HepG2 (cell line): ENCODE measurements around the gene ALX3. TPM values are rescaled to one million over a fixed set of nuclear protein-coding genes. Genes with fewer than 3 reads are reported as not detected.

ENCODE experiments used
- ATAC-seq: fragments of 200-7000 bp; cut with Tn5 transposase; 3 replicates; pipeline ENCODE4 v1.9.1; 2020; ENCODE audit warnings: mild to moderate bottlenecking, moderate library complexity
- BruUV-seq: library from RNA; stranded (reverse); fragments of 400-500 nt; replicated peaks from 2 replicates; lab custom pipeline; 2021; lab: Mats Ljungman, UMichigan
- CTCF ChIA-PET: fragments of 300-600 bp; formaldehyde crosslinking; extraction: SDS; loops from one replicate; lab custom pipeline; 2021; ENCODE audit warnings: low total read pairs, inconsistent platforms, low intra/inter-chr PET ratio; lab: Yijun Ruan, JAX
- POLR2A ChIA-PET: fragments of 350-600 bp; sonication (Branson Sonifier 250); formaldehyde crosslinking; loops from one replicate; lab custom pipeline; 2020; ENCODE audit warnings: antibody characterized with exemption, inconsistent platforms; lab: Yijun Ruan, JAX
- DNase-seq: peaks from one replicate; pipeline ENCODE4 v3.0.0-alpha.2; 2015; ENCODE audit warnings: low spot score
- FAIRE-seq: peaks from 3 replicates; lab custom pipeline; 2011; peaks lifted over from hg19 to GRCh38; lab: Jason Lieb, UNC
- H2AFZ ChIP-seq: one replicate; pipeline ENCODE4 v1.6.1; 2011; ENCODE audit warnings: low read length, inconsistent platforms
- H3K27ac ChIP-seq: fragments of 300-600 bp; 3 replicates; pipeline ENCODE4 v1.8.0; 2011; ENCODE audit warnings: mixed run types, mild to moderate bottlenecking, mixed read lengths, low read length, inconsistent platforms; ENCODE audit not compliant: insufficient read depth; ENCODE audit errors: extremely low read length
- H3K27me3 ChIP-seq, 2 experiments: fragments of 200-600 bp in 1 of 2; 2 replicates in 1 of 2; 3 replicates in 1 of 2; pipeline versions ENCODE4 v1.6.0 to v1.8.0; 2011; ENCODE audit warnings: low read length in 2 of 2, mild to moderate bottlenecking in 2 of 2, moderate library complexity in 2 of 2, inconsistent platforms in 1 of 2; ENCODE audit not compliant: insufficient read depth in 2 of 2, control insufficient read depth in 1 of 2
- H3K36me3 ChIP-seq, 2 experiments: fragments of 200-600 bp in 1 of 2; replicated peaks in 1 of 2; 2 replicates in 1 of 2; 3 replicates in 1 of 2; pipeline versions ENCODE4 v1.5.1 to v1.8.0; 2011; ENCODE audit warnings: low read length in 2 of 2, inconsistent platforms in 1 of 2; ENCODE audit not compliant: insufficient read depth in 2 of 2, control insufficient read depth in 1 of 2
- H3K4me1 ChIP-seq: 2 replicates; pipeline ENCODE4 v1.5.1; 2012; ENCODE audit warnings: low read length, inconsistent platforms; ENCODE audit not compliant: insufficient read depth
- H3K4me2 ChIP-seq: 2 replicates; pipeline ENCODE4 v1.6.0; 2011; ENCODE audit warnings: low read depth, low read length, inconsistent platforms
- H3K4me3 ChIP-seq, 3 experiments: fragments of 200-600 bp in 1 of 3; sonication (generic), shearing (Covaris generic) in 1 of 3; replicated peaks in 1 of 3; 2 replicates each; pipeline ENCODE4 v1.5.1; 2011 to 2016; ENCODE audit warnings: low read length in 3 of 3, inconsistent platforms in 2 of 3, low read depth in 2 of 3, mild to moderate bottlenecking in 2 of 3, control low read depth in 1 of 3, mixed read lengths in 1 of 3; ENCODE audit not compliant: insufficient read depth in 1 of 3
- H3K79me2 ChIP-seq: one replicate; pipeline ENCODE4 v1.6.1; 2011; ENCODE audit warnings: low read length, inconsistent platforms; ENCODE audit not compliant: insufficient read depth
- H3K9ac ChIP-seq: 2 replicates; pipeline ENCODE4 v1.6.0; 2011; ENCODE audit warnings: mild to moderate bottlenecking, low read depth, low read length, inconsistent platforms; ENCODE audit not compliant: insufficient read depth
- H3K9me3 ChIP-seq: 2 replicates; pipeline ENCODE4 v1.5.1; 2012; ENCODE audit warnings: mild to moderate bottlenecking, low read length
- H4K20me1 ChIP-seq: 2 replicates; pipeline ENCODE4 v1.6.0; 2011; ENCODE audit warnings: inconsistent platforms, mild to moderate bottlenecking, low read length, moderate library complexity; ENCODE audit not compliant: insufficient read depth
- ATF1 ChIP-seq: IDR thresholded peaks from 2 replicates; pipeline ENCODE4 v1.6.1; 2016; ENCODE audit warnings: mild to moderate bottlenecking, control low read depth
- CAMTA2 ChIP-seq: sonication (generic); formaldehyde crosslinking; IDR thresholded peaks from 2 replicates; pipeline ENCODE4 v1.4.0; 2020; ENCODE audit warnings: mild to moderate bottlenecking, missing genetic modification reagents, borderline replicate concordance
- NKX3-1 ChIP-seq: sonication (generic); formaldehyde crosslinking; IDR thresholded peaks from 2 replicates; pipeline ENCODE4 v1.5.0; 2020; ENCODE audit warnings: missing genetic modification reagents
- PHF20 ChIP-seq: sonication (generic); formaldehyde crosslinking; IDR thresholded peaks from 2 replicates; pipeline ENCODE4 v1.5.0; 2020; ENCODE audit warnings: mild to moderate bottlenecking, missing genetic modification reagents
- PITX1 ChIP-seq: sonication (generic); formaldehyde crosslinking; IDR thresholded peaks from 2 replicates; pipeline ENCODE4 v1.5.1; 2020; ENCODE audit warnings: mild to moderate bottlenecking, missing genetic modification reagents
- PRMT3 ChIP-seq: sonication (generic); formaldehyde crosslinking; IDR thresholded peaks from 2 replicates; pipeline ENCODE4 v1.8.1; 2022; ENCODE audit warnings: low read depth, mild to moderate bottlenecking, moderate library complexity, missing genetic modification reagents, borderline replicate concordance
- SP2 ChIP-seq: sonication (generic); formaldehyde crosslinking; IDR thresholded peaks from 2 replicates; pipeline ENCODE4 v1.5.1; 2020; ENCODE audit warnings: mild to moderate bottlenecking, missing genetic modification reagents
- THAP8 ChIP-seq: sonication (generic); formaldehyde crosslinking; IDR thresholded peaks from 2 replicates; pipeline ENCODE4 v1.5.1; 2020; ENCODE audit warnings: missing genetic modification reagents, mild to moderate bottlenecking, borderline replicate concordance
- U2AF2 ChIP-seq: fragments of 200-400 bp; formaldehyde crosslinking; IDR thresholded peaks from 2 replicates; pipeline ENCODE4 v1.6.1; 2017; ENCODE audit warnings: low read depth, mild to moderate bottlenecking, low read length
- ZFP36 ChIP-seq: fragments of 150-350 bp; IDR thresholded peaks from 2 replicates; pipeline ENCODE4 v1.6.1; 2018; ENCODE audit warnings: borderline replicate concordance, low read length, low read depth; ENCODE audit not compliant: partially characterized antibody
- ZNF143 ChIP-seq: sonication (generic); formaldehyde crosslinking; IDR thresholded peaks from 2 replicates; pipeline ENCODE4 v1.4.0; 2020; ENCODE audit warnings: missing genetic modification reagents
- ZNF24 ChIP-seq: fragments of 450-650 bp; IDR thresholded peaks from 2 replicates; pipeline ENCODE4 v1.6.1; 2017; ENCODE audit warnings: antibody characterized with exemption, mild to moderate bottlenecking
- ZNF460 ChIP-seq: sonication (generic); formaldehyde crosslinking; IDR thresholded peaks from 2 replicates; pipeline ENCODE4 v1.5.1; 2020; ENCODE audit warnings: missing genetic modification reagents, mild to moderate bottlenecking, borderline replicate concordance
- ZNF567 ChIP-seq: sonication (generic); formaldehyde crosslinking; IDR thresholded peaks from 2 replicates; pipeline ENCODE4 v1.8.1; 2023; ENCODE audit warnings: mild to moderate bottlenecking, missing genetic modification reagents, borderline replicate concordance
- ZNF569 ChIP-seq: sonication (generic); formaldehyde crosslinking; IDR thresholded peaks from 2 replicates; pipeline ENCODE4 v1.5.0; 2020; ENCODE audit warnings: mild to moderate bottlenecking, missing genetic modification reagents, moderate library complexity, borderline replicate concordance
- ZNF737 ChIP-seq: sonication (generic); formaldehyde crosslinking; IDR thresholded peaks from 2 replicates; pipeline ENCODE4 v1.5.0; 2020; ENCODE audit warnings: missing genetic modification reagents, mild to moderate bottlenecking, borderline replicate concordance
- ZNF816 ChIP-seq: sonication (generic); formaldehyde crosslinking; IDR thresholded peaks from 2 replicates; pipeline ENCODE4 v1.8.0; 2022; ENCODE audit warnings: missing genetic modification reagents, mild to moderate bottlenecking, borderline replicate concordance
- WGBS: methylation state at CpG from one replicate; pipeline ENCODE4 v1.1.6; 2017; ENCODE audit warnings: low lambda C conversion rate; 5-methylcytosine and 5-hydroxymethylcytosine counted together
- in situ Hi-C: cut with HindIII; loops from 2 replicates; pipeline ENCODE4 v1.10.0; 2017; ENCODE audit warnings: low pct_unique_long_range_greater_than_20kb; ENCODE audit not compliant: extremely low pct_ligation_motif_present
- intact Hi-C: fragments of 100-400 bp; cut with micrococcal nuclease; formaldehyde crosslinking; loops from one replicate; pipeline ENCODE4 v1.10.0; 2022; ENCODE audit not compliant: unreplicated experiment
- polyA plus RNA-seq, 8 experiments: library from polyadenylated mRNA; depleted of rRNA in 3 of 8; stranded (reverse) in 7 of 8; unstranded in 1 of 8; fragments of >200 nt; fragmentation: Illumina TruSeq in 4 of 8; extraction: Trizol in 4 of 8; gene quantifications; 2 replicates each; pipeline versions ENCODE4 v1.2.1 to v1.2.3, GENCODE V29; 2011 to 2016; ENCODE audit warnings: low read depth in 4 of 8, missing spikeins in 1 of 8, mixed read lengths in 1 of 8; ENCODE audit not compliant: insufficient read depth in 1 of 8
- total RNA-seq, 5 experiments: library from RNA; depleted of rRNA; stranded (reverse); fragments of >200 nt; fragmentation: Illumina TruSeq; extraction: Trizol; gene quantifications; 2 replicates each; pipeline ENCODE4 v1.2.3, GENCODE V29; 2016; ENCODE audit warnings: low read depth in 1 of 5
- TF ChIP-seq, protein P1 (sequence below): sonication (generic); formaldehyde crosslinking; IDR thresholded peaks from 2 replicates; pipeline ENCODE4 v1.4.0; 2020; ENCODE audit warnings: missing genetic modification reagents, borderline replicate concordance

The ALX3 gene
- total and polyA plus RNA-seq, 2 of the 13 experiments (the other 11 are each of a cell fraction or from before 2014, with no cell fraction given) = not detected

DNA sequence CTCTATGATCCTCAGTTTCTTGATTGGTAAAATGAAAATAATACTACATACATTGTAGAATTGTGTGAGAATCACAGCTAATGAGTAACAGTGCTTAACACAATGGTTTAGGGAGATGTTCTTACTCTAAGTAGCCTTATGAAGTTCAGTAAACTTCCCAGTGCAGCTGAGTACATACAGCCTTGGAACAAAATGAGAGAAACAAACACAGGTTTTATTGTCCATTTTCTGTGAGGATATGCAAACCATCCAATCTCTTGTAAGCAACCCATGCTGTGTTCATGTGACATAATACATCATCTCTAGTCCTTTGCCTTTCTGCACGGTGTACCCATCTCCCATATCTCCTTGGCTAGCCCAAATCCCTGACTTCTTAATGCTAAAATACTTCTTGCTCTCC is 50.7 kb downstream of the ALX3 start:
- no peaks in the 10 kb centered on the region for H3K27me3 ChIP-seq
- H2AFZ ChIP-seq = no peak overlapping the region
- in situ Hi-C loops (no loop called here), intact Hi-C loops (no loop called here)
- H3K4me3 ChIP-seq = no peak overlapping the region
- ChIA-PET POLR2A (no interaction called here), CTCF (no interaction called here)
- no peaks in the 10 kb centered on the region for H3K4me1 ChIP-seq
- TF ChIP-seq THAP8 (CRISPR knock-in tag) = no peak
- TF ChIP-seq ZNF569 (CRISPR knock-in tag) = no peak
- TF ChIP-seq ZNF460 (CRISPR knock-in tag) = no peak
- TF ChIP-seq ZNF567 (CRISPR knock-in tag) = no peak
- no peak for TF ChIP-seq NKX3-1
- TF ChIP-seq ATF1 (CRISPR knock-in tag) = no peak
- no peak for TF ChIP-seq U2AF2
- no peaks in the 10 kb centered on the region for H4K20me1 ChIP-seq
- DNase-seq = no peak
- H3K27ac ChIP-seq = no peak overlapping the region
- peaks cover 29 to 92% of the 10 kb centered on the region in 2 experiments for H3K36me3 ChIP-seq
- 96% methylated on average over 1 of the region's 1 CpG for WGBS
- BruUV-seq = no TSS peak
- no peak for FAIRE-seq
- no peak overlapping the region for H3K9ac ChIP-seq
- no peaks in the 10 kb centered on the region for H3K79me2 ChIP-seq
- H3K4me2 ChIP-seq = no peak overlapping the region
- ATAC-seq = no peak
- H3K9me3 ChIP-seq = no peaks in the 10 kb centered on the region

GRCh38 chr1:110018396-110018795 is 52.1 kb downstream of the ALX3 start:
- H3K4me2 ChIP-seq = no peak overlapping the region
- intact Hi-C loops (no loop called here), in situ Hi-C loops (no loop called here)
- BruUV-seq = no TSS peak
- H3K79me2 ChIP-seq = no peaks in the 10 kb centered on the region
- H3K27ac ChIP-seq = no peak overlapping the region
- H3K36me3 ChIP-seq = peaks cover 31 to 92% of the 10 kb centered on the region in 2 experiments
- no peaks in the 10 kb centered on the region for H3K4me1 ChIP-seq
- no peaks in the 10 kb centered on the region for H4K20me1 ChIP-seq
- H3K27me3 ChIP-seq = no peaks in the 10 kb centered on the region
- no peak for ATAC-seq
- DNase-seq = no peak
- ChIA-PET CTCF (no interaction called here), POLR2A (no interaction called here)
- no peaks in the 10 kb centered on the region for H3K9me3 ChIP-seq
- H2AFZ ChIP-seq = no peak overlapping the region
- H3K4me3 ChIP-seq = no peak overlapping the region
- no peak overlapping the region for H3K9ac ChIP-seq
- no peak for FAIRE-seq
- WGBS = 98% methylated on average over 9 of the region's 9 CpGs
- TF ChIP-seq PRMT3 (CRISPR knock-in tag) = no peak
- TF ChIP-seq ZFP36 = no peak
- no peak for TF ChIP-seq PITX1 (CRISPR knock-in tag)
- no peak for TF ChIP-seq ZNF737
- TF ChIP-seq, protein P1, sequence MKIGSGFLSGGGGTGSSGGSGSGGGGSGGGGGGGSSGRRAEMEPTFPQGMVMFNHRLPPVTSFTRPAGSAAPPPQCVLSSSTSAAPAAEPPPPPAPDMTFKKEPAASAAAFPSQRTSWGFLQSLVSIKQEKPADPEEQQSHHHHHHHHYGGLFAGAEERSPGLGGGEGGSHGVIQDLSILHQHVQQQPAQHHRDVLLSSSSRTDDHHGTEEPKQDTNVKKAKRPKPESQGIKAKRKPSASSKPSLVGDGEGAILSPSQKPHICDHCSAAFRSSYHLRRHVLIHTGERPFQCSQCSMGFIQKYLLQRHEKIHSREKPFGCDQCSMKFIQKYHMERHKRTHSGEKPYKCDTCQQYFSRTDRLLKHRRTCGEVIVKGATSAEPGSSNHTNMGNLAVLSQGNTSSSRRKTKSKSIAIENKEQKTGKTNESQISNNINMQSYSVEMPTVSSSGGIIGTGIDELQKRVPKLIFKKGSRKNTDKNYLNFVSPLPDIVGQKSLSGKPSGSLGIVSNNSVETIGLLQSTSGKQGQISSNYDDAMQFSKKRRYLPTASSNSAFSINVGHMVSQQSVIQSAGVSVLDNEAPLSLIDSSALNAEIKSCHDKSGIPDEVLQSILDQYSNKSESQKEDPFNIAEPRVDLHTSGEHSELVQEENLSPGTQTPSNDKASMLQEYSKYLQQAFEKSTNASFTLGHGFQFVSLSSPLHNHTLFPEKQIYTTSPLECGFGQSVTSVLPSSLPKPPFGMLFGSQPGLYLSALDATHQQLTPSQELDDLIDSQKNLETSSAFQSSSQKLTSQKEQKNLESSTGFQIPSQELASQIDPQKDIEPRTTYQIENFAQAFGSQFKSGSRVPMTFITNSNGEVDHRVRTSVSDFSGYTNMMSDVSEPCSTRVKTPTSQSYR (CRISPR knock-in tag) = no peak
- TF ChIP-seq ZNF816 (CRISPR knock-in tag) = no peak
- TF ChIP-seq ZNF24 = no peak
- TF ChIP-seq PHF20 (CRISPR knock-in tag) = no peak
- TF ChIP-seq ZNF143 (CRISPR knock-in tag) = no peak
- TF ChIP-seq CAMTA2 = no peak
- TF ChIP-seq SP2 = no peak
